ENCODE measurements around the gene PACSIN2. TPM values are rescaled to one million over a fixed set of nuclear protein-coding genes. Genes with fewer than 3 reads are reported as not detected.
"Not testable (repeated sequence)": the region's sequence is repeated elsewhere in the genome, so short reads cannot be mapped to it uniquely, and the experiment has no call there.

Gene PACSIN2
- total RNA-seq, 1 donor from 2014 or later = 46.2 TPM

DNA sequence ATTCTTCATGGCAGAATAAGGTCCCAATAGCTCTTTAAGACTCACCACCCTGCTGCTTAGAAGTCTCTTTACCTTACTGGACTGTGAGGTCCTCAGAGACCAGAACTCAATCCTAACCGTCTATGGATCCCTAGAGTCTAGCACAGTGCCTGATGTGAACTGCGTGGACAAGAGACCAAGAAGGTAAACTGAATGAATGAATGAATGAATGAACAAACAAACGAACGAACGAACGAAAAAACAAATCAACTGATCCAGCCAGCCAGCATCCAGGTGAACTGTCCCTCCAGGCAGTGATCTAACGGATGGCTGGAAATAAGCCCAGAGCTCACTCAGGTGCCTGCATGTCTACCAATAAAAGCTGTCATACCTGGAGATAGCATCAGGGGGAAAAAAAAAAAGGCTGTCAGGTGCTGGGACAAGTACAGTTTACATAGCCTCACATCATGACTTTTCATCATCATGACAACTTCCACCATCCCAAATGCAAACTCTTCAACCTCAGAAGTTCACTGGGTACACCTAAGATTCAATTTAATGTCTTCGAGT is 59.8 kb downstream of the PACSIN2 start:
- Histone ChIP-seq H3K9me3 (no peaks in the 10 kb centered on the region), H3K27ac (no peak overlapping the region), H3K27me3 (no peaks in the 10 kb centered on the region), H3K36me3 (no peaks in the 10 kb centered on the region), H3K4me3 (no peak overlapping the region), H3K4me1 (peaks cover 19% of the 10 kb centered on the region)
- intact Hi-C loops (cut with DNase I) = no loop called here
- peak in 1 of 2 donors; percentile 17 for TF ChIP-seq POLR2AphosphoS5 (IDR thresholded peaks at IDR 0.05; ENCODE audit: insufficient read depth in 1 of 2, low read depth in 1 of 2)
- TF ChIP-seq POLR2A (IDR thresholded peaks at IDR 0.05) = no peak
- TF ChIP-seq, protein P1, sequence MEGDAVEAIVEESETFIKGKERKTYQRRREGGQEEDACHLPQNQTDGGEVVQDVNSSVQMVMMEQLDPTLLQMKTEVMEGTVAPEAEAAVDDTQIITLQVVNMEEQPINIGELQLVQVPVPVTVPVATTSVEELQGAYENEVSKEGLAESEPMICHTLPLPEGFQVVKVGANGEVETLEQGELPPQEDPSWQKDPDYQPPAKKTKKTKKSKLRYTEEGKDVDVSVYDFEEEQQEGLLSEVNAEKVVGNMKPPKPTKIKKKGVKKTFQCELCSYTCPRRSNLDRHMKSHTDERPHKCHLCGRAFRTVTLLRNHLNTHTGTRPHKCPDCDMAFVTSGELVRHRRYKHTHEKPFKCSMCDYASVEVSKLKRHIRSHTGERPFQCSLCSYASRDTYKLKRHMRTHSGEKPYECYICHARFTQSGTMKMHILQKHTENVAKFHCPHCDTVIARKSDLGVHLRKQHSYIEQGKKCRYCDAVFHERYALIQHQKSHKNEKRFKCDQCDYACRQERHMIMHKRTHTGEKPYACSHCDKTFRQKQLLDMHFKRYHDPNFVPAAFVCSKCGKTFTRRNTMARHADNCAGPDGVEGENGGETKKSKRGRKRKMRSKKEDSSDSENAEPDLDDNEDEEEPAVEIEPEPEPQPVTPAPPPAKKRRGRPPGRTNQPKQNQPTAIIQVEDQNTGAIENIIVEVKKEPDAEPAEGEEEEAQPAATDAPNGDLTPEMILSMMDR (IDR thresholded peaks at IDR 0.05) = no peak
- DNase-seq (ENCODE audit: extremely low spot score in 2 of 2) = no peak

DNA sequence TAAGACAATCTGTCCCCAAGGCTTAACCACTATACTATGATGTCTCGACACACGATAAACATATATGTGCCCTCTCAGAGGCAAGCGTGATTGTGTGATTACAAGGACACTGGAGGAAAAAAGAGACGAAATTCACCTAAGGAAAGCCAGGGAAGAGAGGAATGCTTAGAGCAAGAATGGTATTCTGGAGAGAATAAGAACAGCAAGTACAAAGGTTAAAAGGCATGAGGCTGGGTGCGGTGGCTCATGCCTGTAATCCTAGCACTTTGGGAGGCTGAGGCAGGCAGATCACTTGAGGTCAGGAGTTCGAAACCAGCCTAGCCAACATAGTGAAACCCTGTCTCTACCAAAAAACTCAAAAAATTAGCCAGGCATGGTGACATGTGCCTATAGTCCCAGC is 61.2 kb downstream of the PACSIN2 start:
- H3K9me3 ChIP-seq; H3K36me3 ChIP-seq; H3K27me3 ChIP-seq; H3K27ac ChIP-seq; DNase-seq (ENCODE audit: extremely low spot score in 2 of 2); H3K4me3 ChIP-seq; intact Hi-C loops (cut with DNase I): not testable (repeated sequence)
- peaks cover 12% of the 10 kb centered on the region for H3K4me1 ChIP-seq

DNA sequence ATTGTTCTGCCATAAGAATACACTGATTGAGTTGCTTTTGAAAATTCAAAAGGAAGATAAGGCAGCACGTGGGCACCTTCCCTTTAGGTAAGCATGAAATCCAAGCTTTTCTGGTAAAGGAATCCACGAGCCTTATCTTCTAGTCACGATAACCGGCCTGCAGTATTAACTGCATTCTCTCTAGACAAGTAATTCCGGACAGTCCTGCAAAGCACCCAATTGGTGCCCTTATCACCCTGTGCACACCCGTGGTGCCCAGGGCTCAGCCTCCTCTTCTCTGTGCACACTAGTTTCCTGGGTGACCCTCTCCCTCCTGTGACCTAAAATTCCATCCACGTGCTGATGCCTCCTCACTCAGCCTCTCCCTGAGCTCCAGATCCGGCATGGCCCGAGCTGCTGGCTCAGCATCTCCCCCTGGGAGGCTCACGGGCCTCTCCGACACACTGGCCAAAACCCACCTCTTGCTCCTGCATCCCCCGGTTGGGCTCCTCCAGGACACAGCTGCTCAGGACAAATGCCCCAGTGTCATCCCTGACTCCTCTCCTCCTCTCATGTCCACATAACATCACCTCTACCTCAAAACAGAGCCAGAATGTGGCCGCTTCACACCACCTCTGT is 63.7 kb downstream of the PACSIN2 start:
- intact Hi-C loops (cut with DNase I) = no loop called here
- Histone ChIP-seq H3K27me3 (no peaks in the 10 kb centered on the region), H3K4me3 (no peak overlapping the region), H3K27ac (no peak overlapping the region), H3K9me3 (no peaks in the 10 kb centered on the region), H3K36me3 (no peaks in the 10 kb centered on the region), H3K4me1 (peaks cover 34% of the 10 kb centered on the region)
- TF ChIP-seq POLR2AphosphoS5 (IDR thresholded peaks at IDR 0.05; ENCODE audit: insufficient read depth in 1 of 2, low read depth in 1 of 2) (no peak), POLR2A (IDR thresholded peaks at IDR 0.05) (no peak)
- TF ChIP-seq, protein P1 (IDR thresholded peaks at IDR 0.05) = no peak
- no peak for DNase-seq (ENCODE audit: extremely low spot score in 2 of 2)

DNA sequence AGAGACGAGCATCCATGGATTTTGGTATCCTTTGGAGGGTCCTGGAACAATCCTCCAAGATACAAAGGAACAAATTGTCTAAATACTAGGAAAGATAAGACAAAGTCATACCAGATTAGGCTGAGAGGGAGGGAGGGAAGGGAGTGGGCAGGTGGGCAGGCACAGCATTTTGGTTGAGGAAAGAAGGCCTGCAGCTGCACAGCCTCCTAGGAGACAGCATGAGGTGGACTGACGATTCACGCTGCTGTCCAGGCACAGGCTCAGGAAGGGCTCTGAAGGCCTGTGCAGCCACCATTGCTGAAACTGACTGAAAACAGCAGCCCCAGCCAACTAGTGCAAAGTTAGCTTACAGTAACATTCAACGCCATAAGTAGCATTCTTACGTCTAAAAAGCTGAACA is 64.7 kb downstream of the PACSIN2 start:
- no peak for DNase-seq (ENCODE audit: extremely low spot score in 2 of 2)
- intact Hi-C loops (cut with DNase I) = no loop called here
- H3K36me3 ChIP-seq = no peaks in the 10 kb centered on the region
- TF ChIP-seq, protein P1 (IDR thresholded peaks at IDR 0.05) = no peak
- TF ChIP-seq POLR2AphosphoS5 (IDR thresholded peaks at IDR 0.05; ENCODE audit: insufficient read depth in 1 of 2, low read depth in 1 of 2) = no peak
- TF ChIP-seq POLR2A (IDR thresholded peaks at IDR 0.05) = no peak
- no peak overlapping the region for H3K27ac ChIP-seq
- peaks cover 43% of the 10 kb centered on the region for H3K4me1 ChIP-seq
- H3K4me3 ChIP-seq = no peak overlapping the region
- no peaks in the 10 kb centered on the region for H3K9me3 ChIP-seq
- no peaks in the 10 kb centered on the region for H3K27me3 ChIP-seq

DNA sequence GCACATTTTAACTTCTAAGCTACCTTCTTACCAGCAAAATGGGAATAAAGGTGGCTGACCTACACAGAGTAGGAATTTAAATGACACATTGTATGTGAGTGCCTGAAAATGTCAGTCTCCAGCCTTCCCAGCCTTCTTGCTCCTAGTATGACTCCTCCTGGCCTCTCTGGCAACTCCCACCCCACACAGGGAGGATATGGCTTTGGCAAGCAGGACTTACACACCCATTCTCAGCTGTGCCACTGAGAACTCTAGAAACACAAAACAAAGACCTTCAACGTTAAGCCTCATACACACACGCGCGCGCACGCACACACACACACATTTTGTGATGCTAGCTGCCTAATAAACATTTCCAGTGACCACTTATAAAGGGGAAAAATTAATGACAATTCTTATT is 65.8 kb downstream of the PACSIN2 start:
- Histone ChIP-seq H3K36me3 (no peaks in the 10 kb centered on the region), H3K27me3 (no peaks in the 10 kb centered on the region), H3K4me3 (no peak overlapping the region), H3K9me3 (no peaks in the 10 kb centered on the region), H3K27ac (no peak overlapping the region), H3K4me1 (peaks cover 42% of the 10 kb centered on the region)
- intact Hi-C loops (cut with DNase I) = no loop called here
- DNase-seq (ENCODE audit: extremely low spot score in 2 of 2) = no peak
- TF ChIP-seq POLR2AphosphoS5 (IDR thresholded peaks at IDR 0.05; ENCODE audit: insufficient read depth in 1 of 2, low read depth in 1 of 2) (no peak), POLR2A (IDR thresholded peaks at IDR 0.05) (no peak)
- TF ChIP-seq, protein P1 (IDR thresholded peaks at IDR 0.05) = no peak
